GM18870 (cell line): Measurements from ENCODE around the gene SLC9C2.
"Not testable (repeated sequence)": the region's sequence is repeated elsewhere in the genome, so short reads cannot be mapped to it uniquely, and the experiment has no call there.

Source experiments
- ATAC-seq: cut with Tn5 transposase; IDR thresholded peaks from one replicate; pipeline ENCODE4 v1.9.1; 2021; ENCODE audit warnings: moderate library complexity; ENCODE audit not compliant: unreplicated experiment

SLC9C2 gene

GRCh38 chr1:173590557-173590956 lies 12.3 kb downstream of the SLC9C2 start:
- ATAC-seq: no peak

GRCh38 chr1:173581383-173582079 lies 21.3 kb downstream of the SLC9C2 start:
- no peak for ATAC-seq

DNA sequence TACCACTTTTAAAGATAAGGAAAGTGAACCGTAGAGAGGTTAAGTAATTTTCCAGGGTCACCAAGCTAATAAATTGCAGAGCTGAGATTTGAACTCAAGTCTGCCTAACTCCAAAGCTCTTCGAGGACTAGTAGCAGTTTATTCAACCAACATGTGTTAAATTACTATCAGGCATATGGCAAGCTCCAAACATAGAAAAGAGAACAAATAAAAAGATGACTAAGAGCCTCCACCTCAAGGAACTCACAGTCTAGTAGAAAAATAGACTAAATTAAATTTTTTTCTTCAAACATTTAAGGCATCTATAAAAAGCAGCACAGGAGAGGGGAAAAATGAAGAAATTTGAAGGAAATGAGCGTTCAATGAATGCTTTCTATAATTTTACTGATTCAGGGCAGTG lies 22.2 kb downstream of the SLC9C2 start:
- no peak for ATAC-seq

DNA sequence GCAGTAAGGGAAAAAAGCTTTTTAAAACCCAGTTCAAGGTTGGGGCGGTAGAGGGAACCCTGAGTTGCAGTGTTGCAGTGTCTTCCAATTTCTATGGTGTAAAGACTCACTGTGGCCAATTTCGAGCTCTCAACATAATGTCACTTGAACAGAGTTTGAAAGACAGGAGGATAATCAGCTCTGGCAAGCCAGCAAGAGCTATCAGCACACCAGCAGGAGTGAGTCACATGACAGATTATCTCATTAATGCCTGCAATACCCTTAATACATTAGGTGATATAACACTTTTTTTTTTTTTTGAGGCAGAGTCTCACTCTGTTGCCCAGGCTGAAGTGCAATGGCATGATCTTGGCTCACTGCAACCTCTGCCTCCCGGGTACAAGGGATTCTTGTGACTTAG lies 22.8 kb downstream of the SLC9C2 start:
- no peak for ATAC-seq

DNA sequence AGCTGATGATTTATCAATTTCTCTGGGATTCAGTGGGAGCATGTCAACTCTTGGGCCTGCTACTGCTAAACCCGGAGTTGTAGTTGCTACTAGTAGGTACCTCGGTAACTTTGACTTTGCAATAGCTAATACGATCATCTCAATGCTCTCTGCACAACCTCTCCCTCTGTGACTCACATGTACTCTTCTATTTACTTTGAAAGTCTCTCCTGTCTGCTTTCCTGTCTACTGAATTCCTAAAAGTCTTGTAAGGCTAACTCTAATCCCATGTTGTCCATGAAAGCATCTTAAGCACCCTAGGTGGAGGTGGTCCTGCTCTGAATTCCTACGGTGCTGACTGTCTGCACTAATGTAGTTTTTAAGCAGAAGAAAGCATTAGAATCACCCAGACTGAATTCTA lies 29.3 kb downstream of the SLC9C2 start:
- no peak for ATAC-seq

GRCh38 chr1:173572201-173572873 lies 30.5 kb downstream of the SLC9C2 start:
- ATAC-seq: no peak

- peak; percentile 67 for ATAC-seq
These were observed 32.4 kb downstream of the SLC9C2 start for GRCh38 chr1:173570370-173571007.

DNA sequence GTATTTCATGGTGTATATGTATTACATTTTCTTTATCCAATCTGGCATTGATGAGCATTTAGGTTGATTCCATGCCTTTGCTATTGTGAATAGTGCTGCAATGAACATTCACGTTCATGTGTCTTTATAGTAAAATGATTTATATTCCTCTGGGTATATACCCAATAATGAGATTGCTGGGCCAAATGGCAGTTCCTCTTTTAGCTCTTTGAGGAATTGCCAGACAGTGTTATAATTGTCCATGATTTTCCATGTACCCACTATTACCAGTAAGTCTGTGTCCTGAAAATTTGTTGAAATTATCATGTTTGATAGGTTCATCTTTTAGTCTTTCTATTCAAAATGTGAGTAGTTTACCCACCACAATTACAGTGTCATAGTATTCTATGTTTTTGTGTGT lies 34.4 kb downstream of the SLC9C2 start:
- ATAC-seq: no peak

GRCh38 chr1:173563846-173564245 lies 39.0 kb downstream of the SLC9C2 start:
- ATAC-seq: not testable (repeated sequence)

DNA sequence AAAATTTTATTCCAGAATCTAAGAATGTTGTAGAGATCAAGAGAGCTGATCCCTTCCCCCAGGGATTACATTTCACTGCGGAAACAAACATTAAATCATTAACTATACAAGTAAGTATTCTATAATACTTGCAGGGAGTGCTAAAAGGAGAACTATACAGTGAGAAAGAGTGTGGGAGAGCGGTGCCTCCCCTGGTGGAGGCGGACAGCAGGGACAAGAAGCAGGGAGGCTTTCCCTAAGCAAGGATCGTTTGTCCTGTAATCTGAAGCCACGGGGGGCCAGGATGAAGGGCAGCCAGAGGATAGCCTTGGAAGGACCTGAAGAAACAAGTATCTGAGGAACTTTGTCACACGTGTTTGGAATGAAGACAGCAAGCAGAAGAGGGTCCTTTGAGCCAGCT lies 40.1 kb downstream of the SLC9C2 start:
- no peak for ATAC-seq

- ATAC-seq: no peak
These were observed 41.6 kb downstream of the SLC9C2 start for GRCh38 chr1:173561263-173561662.

- ATAC-seq: no peak
These were observed 42.5 kb downstream of the SLC9C2 start for GRCh38 chr1:173560285-173560880.

DNA sequence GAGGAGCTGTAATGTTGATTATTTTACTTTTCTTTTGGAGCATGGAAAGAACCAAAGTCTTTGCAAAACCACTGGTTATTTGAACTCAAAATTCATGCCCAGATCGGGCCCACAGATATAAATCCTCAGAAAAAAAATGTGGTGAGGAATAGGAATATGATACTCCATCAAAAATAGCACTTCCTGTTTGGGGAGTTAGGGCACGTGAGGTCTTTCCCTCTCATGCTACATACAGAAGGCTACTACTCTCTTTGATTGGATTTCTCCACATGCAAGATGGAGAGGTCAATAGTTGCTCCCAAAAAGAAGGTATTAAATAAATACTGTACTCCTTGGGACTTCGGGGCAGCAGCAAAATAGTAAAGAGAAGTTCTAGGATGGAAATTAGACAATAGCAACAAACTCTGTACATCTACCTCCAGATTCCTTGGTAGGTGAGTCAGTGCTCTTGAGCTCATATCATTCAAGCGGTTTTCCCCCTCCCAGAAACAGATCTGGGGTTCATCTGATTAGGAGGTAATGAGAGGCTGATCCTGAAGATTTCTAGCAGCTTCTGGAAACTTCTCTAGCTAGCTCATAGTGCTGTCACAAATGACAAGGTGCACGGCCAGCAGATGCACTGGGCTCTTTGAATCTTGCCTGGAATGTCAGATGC lies 47.1 kb downstream of the SLC9C2 start:
- no peak for ATAC-seq

- no peak for ATAC-seq
These were observed 48.2 kb downstream of the SLC9C2 start for GRCh38 chr1:173554541-173555250.

GRCh38 chr1:173554089-173554488 lies 48.8 kb downstream of the SLC9C2 start:
- ATAC-seq: no peak

DNA sequence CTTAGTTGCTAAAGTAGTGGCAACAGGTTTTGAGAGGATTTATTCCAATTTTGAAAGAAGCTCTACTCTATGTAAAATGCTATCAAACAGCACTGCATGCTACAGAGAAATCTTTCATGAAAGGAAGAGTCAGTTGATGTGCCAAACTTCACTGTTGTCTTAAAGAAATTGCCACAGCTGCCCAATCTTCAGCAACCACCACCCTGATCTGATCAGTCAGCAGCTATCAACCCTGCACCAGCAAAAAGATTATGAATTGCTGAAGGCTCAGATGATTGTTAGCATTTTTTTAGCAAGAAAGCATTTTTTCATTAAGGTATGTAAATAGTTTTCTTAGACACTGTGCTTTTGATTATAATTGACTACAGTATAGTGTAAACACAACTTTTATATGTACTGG lies 49.6 kb downstream of the SLC9C2 start:
- no peak for ATAC-seq

- no peak for ATAC-seq
These were observed 51.2 kb downstream of the SLC9C2 start for GRCh38 chr1:173551699-173552098.

DNA sequence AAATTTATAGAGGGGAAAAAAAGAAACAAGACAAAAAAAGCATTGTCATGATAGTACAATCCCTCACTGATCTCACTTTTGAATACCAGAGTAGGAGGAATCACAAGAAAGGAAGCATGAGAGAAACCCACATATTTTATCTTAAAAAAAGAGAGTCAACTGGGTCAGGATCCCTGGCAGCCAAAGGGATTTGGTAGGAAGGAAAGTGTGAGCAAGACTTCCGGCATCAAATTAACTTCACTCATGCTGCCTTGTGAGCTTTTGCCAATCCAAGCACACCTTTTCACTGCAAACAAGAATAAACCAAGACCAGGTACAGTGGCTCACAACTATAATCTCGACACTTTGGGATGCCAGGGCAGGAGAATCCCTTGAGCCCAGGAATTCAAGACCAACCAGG lies 53.1 kb downstream of the SLC9C2 start:
- ATAC-seq: no peak

- no peak for ATAC-seq
These were observed 57.2 kb downstream of the SLC9C2 start for GRCh38 chr1:173545688-173546087.

- ATAC-seq: no peak
These were observed 66.6 kb downstream of the SLC9C2 start for GRCh38 chr1:173536223-173536622.

DNA sequence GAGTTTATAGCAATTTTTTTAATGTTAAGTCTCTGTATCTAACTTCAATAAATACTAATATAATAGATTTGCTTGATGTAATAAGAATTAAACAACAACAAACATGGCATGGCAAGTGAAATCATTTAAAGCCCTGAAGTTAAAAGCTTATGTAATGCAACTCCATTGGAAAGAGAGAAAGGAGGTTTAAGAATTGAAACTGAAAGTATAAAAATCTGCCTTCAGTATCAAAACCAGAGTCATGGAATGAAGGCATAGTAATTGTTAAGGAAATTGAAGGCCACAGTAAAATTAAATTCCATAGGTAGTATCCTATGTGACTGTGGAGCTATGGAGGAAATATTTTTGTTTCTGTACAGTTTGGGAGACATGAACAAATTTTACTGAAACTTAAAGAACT lies 70.6 kb downstream of the SLC9C2 start:
- no peak for ATAC-seq
